Transverse colon (tissue), 4 donors: ENCODE data around the gene PARL.

ENCODE experiments used
- CTCF ChIP-seq, 5 experiments: fragments of 200-600 bp in 3 of 5; fragments of 450-650 bp in 2 of 5; sonication (generic) in 3 of 5; IDR thresholded peaks; 1 replicate in 2 of 5; 2 replicates in 3 of 5; pipeline ENCODE4 v1.5.1; 2016 to 2017; ENCODE audit warnings: antibody characterized with exemption in 5 of 5, inconsistent platforms in 3 of 5, mild to moderate bottlenecking in 2 of 5, moderate library complexity in 1 of 5
- POLR2A ChIP-seq: fragments of 450-650 bp; IDR thresholded peaks from one replicate; pipeline ENCODE4 v1.6.1; 2016; ENCODE audit warnings: antibody characterized with exemption, mild to moderate bottlenecking, moderate library complexity
- POLR2AphosphoS5 ChIP-seq, 3 donors: sonication (generic); formaldehyde crosslinking; IDR thresholded peaks; one replicate each; pipeline ENCODE4 v1.6.1; 2016; ENCODE audit warnings: antibody characterized with exemption in 3 of 3

GRCh38 chr3:183789826-183790225 lies 94.9 kb downstream of the PARL start:
- no peak for TF ChIP-seq POLR2A
- no peak for TF ChIP-seq CTCF (IDR thresholded peaks at IDR 0.05)
- no peak for TF ChIP-seq POLR2AphosphoS5 (IDR thresholded peaks at IDR 0.05)
